NCI-H345 (cell line): ENCODE data around the gene MFSD8.
"Not testable (repeated sequence)": the region's sequence is repeated elsewhere in the genome, so short reads cannot be mapped to it uniquely, and the experiment has no call there.

Source experiments
- DNase-seq: peaks from one replicate; lab custom pipeline; 2025; lab: John Stamatoyannopoulos, UW

The MFSD8 gene

DNA sequence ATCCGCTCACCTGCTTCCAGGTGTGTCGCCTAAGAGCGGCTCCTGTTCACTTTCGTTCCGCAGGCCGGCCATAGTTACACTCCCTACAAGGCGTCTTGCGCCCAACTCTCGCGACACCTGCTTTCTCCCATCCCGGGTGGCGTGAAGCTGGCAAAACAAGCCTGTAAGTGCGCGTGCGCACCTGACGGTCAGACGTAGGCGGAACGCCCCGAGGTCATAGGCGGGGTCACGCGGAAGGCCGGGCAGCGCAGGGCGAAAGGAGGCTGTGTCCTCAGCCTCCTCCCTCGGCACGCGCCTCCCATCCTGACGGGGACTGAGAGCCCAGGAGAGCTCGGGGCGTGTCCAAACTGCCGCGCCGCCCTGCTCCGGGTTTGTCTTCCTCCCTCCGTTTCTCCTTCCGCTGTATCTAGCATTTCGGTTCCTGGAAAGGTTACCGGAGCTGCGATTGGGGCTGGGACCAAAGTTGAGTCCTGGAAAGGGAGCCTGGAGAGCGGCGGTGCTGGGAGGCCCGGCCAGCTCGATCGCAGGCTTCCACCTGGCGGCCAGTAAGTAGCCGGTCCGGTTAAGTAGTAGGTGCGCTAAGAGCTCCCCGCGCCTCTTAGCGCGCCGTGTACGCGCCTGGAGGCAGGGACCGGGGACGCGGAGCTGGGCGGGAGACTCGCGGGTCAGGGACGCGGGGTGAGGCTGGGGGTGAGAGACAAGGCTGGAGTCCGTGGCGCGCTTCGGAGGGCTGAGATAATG is at the start of gene MFSD8, which contains the start of gene ABHD18:
TSS of gene MFSD8 (minus strand) at position 112 of the 741 bp plus-strand sequence. CDS start at position 72, 40 bp downstream.
TSS of gene ABHD18 (plus strand) at position 345 of the 741 bp plus-strand sequence. CDS start 17,550 bp downstream, outside the sequence.
- DNase-seq = peak; percentile 95

- no peak for DNase-seq
These were observed 44.5 kb upstream of the MFSD8 start for GRCh38 chr4:128009428-128009827.

GRCh38 chr4:128006592-128006991 is 41.6 kb upstream of the MFSD8 start:
- no peak for DNase-seq

DNA sequence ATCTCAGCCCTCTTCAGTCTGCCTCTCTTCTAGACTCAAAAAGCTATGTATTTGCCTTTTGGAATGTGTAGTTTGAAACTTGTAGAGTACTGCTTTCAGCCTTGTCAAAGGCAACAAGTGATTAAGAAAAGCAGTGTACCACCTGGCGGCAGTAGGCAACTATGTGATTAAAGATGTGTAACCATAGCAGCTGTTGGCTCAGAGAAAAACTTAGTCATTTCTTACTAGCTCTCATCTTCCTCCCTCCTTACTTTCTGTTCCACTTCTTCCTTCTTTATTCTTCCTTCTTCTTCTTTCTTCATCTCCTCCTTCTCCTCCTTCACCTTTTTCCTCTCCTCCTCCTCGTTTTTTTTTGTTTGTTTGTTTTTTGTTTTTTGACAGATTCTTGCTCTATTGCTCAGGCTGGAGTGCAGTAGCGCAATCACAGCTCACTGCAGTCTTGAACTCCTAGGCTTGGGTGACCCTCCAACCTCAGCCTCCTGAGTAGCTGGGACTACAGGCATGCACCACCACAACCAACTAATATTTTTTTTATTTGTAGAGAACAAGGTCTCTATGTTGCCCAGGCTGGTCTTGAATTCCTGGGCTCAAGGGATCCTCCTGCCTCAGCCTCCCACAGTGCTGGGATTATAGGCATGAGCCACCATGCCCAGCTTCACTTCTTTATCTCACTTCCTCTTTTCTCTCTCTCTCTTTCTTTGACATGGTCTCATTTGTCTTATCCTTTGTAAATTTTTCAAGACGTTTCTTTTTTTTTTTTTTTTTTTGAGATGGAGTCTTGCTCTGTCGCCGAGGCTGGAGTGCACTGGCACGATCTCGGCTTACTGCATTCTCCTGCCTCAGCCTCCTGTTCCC is 32.8 kb upstream of the MFSD8 start:
- no peak for DNase-seq

DNA sequence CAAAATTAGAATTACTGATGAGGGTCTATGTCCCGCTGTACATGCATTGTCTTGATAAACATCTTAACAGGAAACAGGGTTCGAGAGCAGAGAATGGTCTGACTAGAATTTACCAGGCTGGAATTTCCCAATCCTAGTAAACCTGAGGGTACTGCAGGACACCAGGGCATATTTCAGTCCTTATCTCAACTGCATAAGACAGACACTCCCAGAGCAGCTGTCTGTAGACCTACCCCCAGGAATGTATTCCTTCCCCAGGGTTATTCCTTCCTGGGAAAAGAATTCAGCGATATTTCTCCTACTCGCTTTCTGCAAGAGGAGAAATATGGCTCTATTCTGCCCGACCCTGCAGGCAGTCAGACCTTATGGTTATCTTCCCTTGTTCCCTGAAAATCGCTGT is 31.5 kb upstream of the MFSD8 start:
- DNase-seq = not testable (repeated sequence)

DNA sequence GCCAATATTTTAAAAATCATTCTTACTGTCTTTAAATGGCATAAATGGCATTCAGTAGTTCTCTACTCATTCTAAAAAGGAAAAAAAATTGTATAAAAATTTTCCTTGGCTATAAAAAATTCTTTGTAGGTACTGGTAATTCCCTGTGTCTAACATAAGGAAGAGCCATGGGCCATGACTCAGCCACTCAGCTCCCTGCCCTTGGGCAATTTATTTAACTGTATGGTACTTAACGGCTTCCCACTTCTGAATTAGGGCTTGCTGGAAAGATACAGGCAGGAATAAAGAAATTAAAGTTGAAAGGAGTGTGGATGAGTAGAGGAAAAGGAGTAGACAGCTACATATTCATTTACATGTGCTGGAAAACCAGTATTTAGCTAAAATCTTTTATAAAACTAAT is 30.8 kb upstream of the MFSD8 start:
- no peak for DNase-seq

DNA sequence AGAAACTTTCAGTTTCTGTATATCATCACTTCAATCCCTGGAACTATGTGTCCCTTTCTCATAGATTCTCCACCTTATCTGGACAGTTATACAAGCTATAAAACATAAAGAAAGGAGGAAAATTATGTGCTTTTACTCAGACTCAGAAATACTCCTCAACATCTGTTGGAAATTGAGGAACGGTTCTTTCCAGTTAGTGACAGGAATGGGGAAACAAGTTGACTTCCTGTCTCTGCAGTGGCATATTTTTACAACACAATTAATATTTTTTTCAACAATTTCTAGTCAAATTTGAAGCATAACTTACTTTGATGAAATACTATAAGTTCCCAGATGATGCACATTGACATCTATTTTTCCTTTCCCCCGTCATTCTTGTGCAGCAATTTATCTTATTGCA is 28.2 kb upstream of the MFSD8 start:
- DNase-seq = no peak

- DNase-seq = no peak
These were observed 23.7 kb upstream of the MFSD8 start for GRCh38 chr4:127988638-127989037.

DNA sequence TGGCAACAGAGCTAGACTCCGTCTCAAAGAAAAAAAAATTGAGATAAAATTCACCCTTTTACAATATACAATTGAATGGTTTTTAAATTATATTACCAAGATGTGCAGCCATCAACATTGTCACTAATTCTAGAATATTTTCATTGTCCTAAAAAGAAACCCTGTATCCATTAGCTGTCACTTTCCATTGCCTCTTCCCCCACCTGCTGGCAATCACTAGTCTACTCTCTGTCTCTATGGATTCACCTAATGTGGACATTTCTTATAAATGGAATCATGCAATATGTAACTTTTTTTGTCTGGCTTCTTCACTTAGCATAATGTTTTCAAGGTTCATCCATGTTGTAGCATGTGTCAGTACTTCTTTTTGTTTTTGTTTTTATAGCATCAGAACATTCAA is 21.0 kb upstream of the MFSD8 start:
- DNase-seq = no peak

DNA sequence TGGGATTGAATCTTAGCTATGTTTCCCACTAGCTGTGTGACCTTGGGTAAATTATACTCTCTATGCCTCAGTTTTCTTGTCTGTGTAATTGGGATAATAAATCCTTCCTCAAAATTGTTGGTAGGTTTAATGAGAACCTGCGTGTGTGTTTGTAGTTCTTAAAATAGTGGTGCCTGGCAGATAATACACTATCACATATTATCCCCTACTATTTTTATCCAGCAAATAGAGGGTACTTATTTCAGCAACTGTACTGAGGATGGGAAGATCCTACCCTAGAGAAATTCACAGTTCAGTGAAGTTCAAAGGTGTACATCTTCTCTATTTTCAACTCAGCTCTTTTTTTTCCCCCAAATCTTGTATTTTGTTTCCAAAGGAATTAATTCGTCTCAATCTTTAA is 17.5 kb upstream of the MFSD8 start:
- no peak for DNase-seq

GRCh38 chr4:127978930-127979329 is 14.0 kb upstream of the MFSD8 start:
- no peak for DNase-seq

DNA sequence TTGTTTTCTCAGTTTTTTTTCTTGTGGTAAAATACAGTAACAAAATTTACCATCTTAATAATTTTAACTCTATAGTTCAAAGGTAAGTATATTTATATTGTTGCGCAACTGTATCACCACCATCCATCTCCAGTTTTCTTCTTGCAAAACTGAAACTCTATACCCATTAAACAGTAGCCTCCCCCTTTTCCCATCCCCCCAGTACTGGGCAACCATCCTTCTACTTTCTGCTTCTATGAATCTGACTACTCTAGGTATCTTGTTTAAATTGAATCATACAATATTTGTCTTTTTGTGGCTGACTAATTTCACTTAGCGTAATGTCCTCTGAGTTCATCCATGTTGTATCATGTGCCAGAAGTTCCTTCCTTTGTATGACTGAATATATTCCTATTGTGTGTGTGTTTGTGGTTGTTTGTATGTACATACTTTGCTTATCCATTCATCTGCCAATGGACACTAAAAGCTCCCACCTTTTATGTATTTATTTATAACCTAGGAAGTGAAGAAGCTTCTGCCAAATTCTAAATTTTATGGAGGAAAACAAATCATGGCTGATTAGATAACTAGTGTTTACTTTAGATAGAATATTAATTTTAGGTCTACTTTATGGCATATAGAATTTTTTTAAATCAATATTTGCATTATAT is 10.3 kb upstream of the MFSD8 start:
- no peak for DNase-seq

GRCh38 chr4:127970925-127971324 is 6.0 kb upstream of the MFSD8 start:
- not testable (repeated sequence) for DNase-seq

GRCh38 chr4:127968586-127968985 is 3.6 kb upstream of the MFSD8 start:
- DNase-seq = no peak

- DNase-seq = no peak
These were observed 2.3 kb upstream of the MFSD8 start for GRCh38 chr4:127967141-127967775.

- DNase-seq = peak; percentile 68
These were observed 816 bp upstream of the MFSD8 start for GRCh38 chr4:127965803-127966175.

DNA sequence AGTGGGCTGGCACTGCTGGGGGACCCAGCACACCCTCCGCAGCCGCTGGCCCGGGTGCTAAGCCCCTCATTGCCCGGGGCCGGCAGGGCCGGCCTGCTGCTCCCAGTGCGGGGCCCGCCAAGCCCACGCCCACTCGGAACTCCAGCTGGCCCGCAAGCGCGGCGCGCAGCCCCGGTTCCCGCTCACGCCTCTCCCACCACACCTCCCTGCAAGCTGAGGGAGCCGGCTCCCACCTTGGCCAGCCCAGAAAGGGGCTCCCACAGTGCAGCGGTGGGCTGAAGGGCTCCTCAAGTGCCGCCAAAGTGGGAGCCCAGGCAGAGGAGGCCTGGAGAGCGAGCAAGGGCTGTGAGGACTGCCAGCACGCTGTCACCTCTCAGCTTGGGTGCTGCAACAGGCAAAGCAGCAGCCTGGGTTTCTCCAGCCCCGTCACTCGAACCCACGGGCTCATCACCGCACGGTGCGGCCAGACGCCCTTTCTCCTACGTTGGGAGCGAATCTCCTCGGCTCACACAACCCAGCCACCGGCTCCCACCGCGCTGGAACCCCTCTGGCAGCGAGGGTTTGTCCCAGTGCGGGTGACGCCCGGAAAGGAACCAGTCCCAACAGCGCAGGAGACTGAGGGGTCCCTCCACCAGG is 429 bp downstream of the MFSD8 start:
- DNase-seq = peak; percentile 50

- not testable (repeated sequence) for DNase-seq
These were observed 1.2 kb downstream of the MFSD8 start for GRCh38 chr4:127963633-127964398.

GRCh38 chr4:127959794-127960193 is 5.2 kb downstream of the MFSD8 start:
- no peak for DNase-seq

DNA sequence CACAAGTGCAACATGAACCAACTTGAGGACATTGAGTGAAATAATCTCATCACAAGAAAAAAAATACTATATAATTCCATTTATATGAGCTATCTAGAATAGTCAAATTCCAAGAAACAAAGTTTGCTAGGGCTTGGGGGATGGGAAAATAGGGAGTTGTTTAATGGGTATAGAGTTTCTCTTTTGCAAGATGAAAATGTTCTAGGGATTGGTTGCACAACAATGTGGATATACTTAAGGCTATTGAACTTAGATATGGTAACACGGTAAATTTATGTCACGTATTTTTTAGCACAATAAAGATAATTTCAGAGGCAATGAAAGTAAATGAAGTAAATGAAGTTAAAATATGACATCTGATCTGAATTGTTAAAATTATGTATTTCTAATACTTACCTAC is 7.9 kb downstream of the MFSD8 start:
- DNase-seq = no peak

- DNase-seq = no peak
These were observed 28.0 kb downstream of the MFSD8 start for GRCh38 chr4:127936974-127937373.
